Activated naive CD4-positive, alpha-beta T cell treated with anti-CD3 and anti-CD28 coated beads, Interleukin-2, amount 50 U/mL, for 72 hours (primary cell): ENCODE data around the gene CHRNA5. TPM values are rescaled to one million over a fixed set of nuclear protein-coding genes. Genes with fewer than 3 reads are reported as not detected.
A peak's percentile ranks its signal among the peaks of the same experiment; 100 is the strongest.
"Not testable (repeated sequence)": the region's sequence is repeated elsewhere in the genome, so short reads cannot be mapped to it uniquely, and the experiment has no call there.

ENCODE experiments used
- ATAC-seq, 2 donors: fragments of 150-1000 bp; cut with Tn5 transposase; 2 replicates each; pipeline ENCODE4 v1.10.0; 2021; ENCODE audit warnings: mild to moderate bottlenecking in 2 of 2, moderate library complexity in 2 of 2
- DNase-seq, 2 donors: peaks; one replicate each; pipeline ENCODE4 v3.0.0; 2021 to 2022; ENCODE audit warnings: low spot score in 2 of 2
- H3K27ac Mint-ChIP-seq, 2 donors: one replicate each; pipeline ENCODE4 v1.8.0; 2022; ENCODE audit warnings: mild to moderate bottlenecking in 2 of 2, mixed read lengths in 2 of 2
- H3K36me3 Mint-ChIP-seq, 2 donors: one replicate each; pipeline ENCODE4 v1.8.0; 2022; ENCODE audit warnings: mixed read lengths in 2 of 2
- H3K9me3 Mint-ChIP-seq, 2 donors: one replicate each; pipeline ENCODE4 v1.8.0; 2022; ENCODE audit warnings: mixed read lengths in 2 of 2
- total RNA-seq, 2 donors: library from RNA; stranded (reverse); gene quantifications; one replicate each; pipeline ENCODE4 v1.2.3, GENCODE V29; 2022

CHRNA5 gene
- total RNA-seq, 2 donors from 2014 or later, result 4.6 to 5.7 TPM

- Mint-ChIP-seq H3K9me3 (no peaks in the 10 kb centered on the region), H3K27ac (no peak overlapping the region), H3K36me3 (peaks cover 0 to 5% of the 10 kb centered on the region in 2 donors)
- no peak for DNase-seq
- no peak for ATAC-seq
Measured at GRCh38 chr15:78605680-78606079, 40.4 kb downstream of the CHRNA5 start.

- not testable (repeated sequence) for H3K36me3 Mint-ChIP-seq, ATAC-seq, H3K9me3 Mint-ChIP-seq, H3K27ac Mint-ChIP-seq, DNase-seq
Measured at GRCh38 chr15:78609551-78609950, 44.2 kb downstream of the CHRNA5 start.

GRCh38 chr15:78614021-78614420 is 48.7 kb downstream of the CHRNA5 start:
- Mint-ChIP-seq H3K9me3 (no peaks in the 10 kb centered on the region), H3K36me3 (no peaks in the 10 kb centered on the region), H3K27ac (no peak overlapping the region)
- ATAC-seq (no peak), DNase-seq (no peak)

- DNase-seq (no peak), ATAC-seq (no peak)
- Mint-ChIP-seq H3K27ac (no peak overlapping the region), H3K36me3 (no peaks in the 10 kb centered on the region), H3K9me3 (no peaks in the 10 kb centered on the region)
Measured at GRCh38 chr15:78615151-78615589, 49.9 kb downstream of the CHRNA5 start.

GRCh38 chr15:78616506-78616905 is 51.2 kb downstream of the CHRNA5 start:
- Mint-ChIP-seq H3K27ac (peak overlapping the region in 1 of 2 donors; percentile 41), H3K36me3 (no peaks in the 10 kb centered on the region), H3K9me3 (no peaks in the 10 kb centered on the region)
- ATAC-seq (no peak), DNase-seq (no peak)

GRCh38 chr15:78617076-78617475 is 51.8 kb downstream of the CHRNA5 start:
- ATAC-seq, result no peak
- Mint-ChIP-seq H3K36me3 (no peaks in the 10 kb centered on the region), H3K9me3 (no peaks in the 10 kb centered on the region), H3K27ac (peak overlapping the region in 1 of 2 donors; percentile 41)
- DNase-seq, result no peak

GRCh38 chr15:78617516-78617915 is 52.2 kb downstream of the CHRNA5 start:
- Mint-ChIP-seq H3K9me3 (no peaks in the 10 kb centered on the region), H3K36me3 (no peaks in the 10 kb centered on the region), H3K27ac (peak overlapping the region in 1 of 2 donors; percentile 41)
- DNase-seq (no peak), ATAC-seq (no peak)

GRCh38 chr15:78618064-78618463 is 52.7 kb downstream of the CHRNA5 start:
- H3K27ac Mint-ChIP-seq, result no peak overlapping the region
- H3K9me3 Mint-ChIP-seq, result no peaks in the 10 kb centered on the region
- DNase-seq (no peak), ATAC-seq (no peak)
- no peaks in the 10 kb centered on the region for H3K36me3 Mint-ChIP-seq

- Mint-ChIP-seq H3K9me3 (no peaks in the 10 kb centered on the region), H3K36me3 (no peaks in the 10 kb centered on the region), H3K27ac (no peak overlapping the region)
- DNase-seq (peak in 1 of 2 donors; percentile 93), ATAC-seq (peak; percentile 66 to 71)
Measured at GRCh38 chr15:78618490-78618934, 53.2 kb downstream of the CHRNA5 start.

- DNase-seq (no peak), ATAC-seq (no peak)
- Mint-ChIP-seq H3K9me3 (no peaks in the 10 kb centered on the region), H3K27ac (no peak overlapping the region), H3K36me3 (no peaks in the 10 kb centered on the region)
Measured at GRCh38 chr15:78619022-78619950, 54.0 kb downstream of the CHRNA5 start.

- H3K36me3 Mint-ChIP-seq, result no peaks in the 10 kb centered on the region
- H3K27ac Mint-ChIP-seq, result no peak overlapping the region
- ATAC-seq (peak in 1 of 2 donors; percentile 43), DNase-seq (no peak)
- H3K9me3 Mint-ChIP-seq, result no peaks in the 10 kb centered on the region
Measured at GRCh38 chr15:78620021-78620526, 54.8 kb downstream of the CHRNA5 start.

GRCh38 chr15:78620527-78621421 is 55.5 kb downstream of the CHRNA5 start, which contains the start of gene CHRNA3:
TSS of gene CHRNA3 (minus strand) at chr15:78620996. CDS start at chr15:78620794, 202 bp downstream.
- no peak for DNase-seq
- Mint-ChIP-seq H3K27ac (no peak within 1 kb of the TSS), H3K36me3 (no peaks in the 10 kb centered on the region), H3K9me3 (no peaks in the 10 kb centered on the region)
- peak in 1 of 2 donors; percentile 31 for ATAC-seq

- no peak overlapping the region for H3K27ac Mint-ChIP-seq
- no peaks in the 10 kb centered on the region for H3K9me3 Mint-ChIP-seq
- no peaks in the 10 kb centered on the region for H3K36me3 Mint-ChIP-seq
- DNase-seq, result no peak
- no peak for ATAC-seq
Measured at GRCh38 chr15:78621810-78622402, 56.6 kb downstream of the CHRNA5 start.

- H3K36me3 Mint-ChIP-seq, result no peaks in the 10 kb centered on the region
- ATAC-seq (no peak), DNase-seq (no peak)
Measured at GRCh38 chr15:78623786-78624497, 58.6 kb downstream of the CHRNA5 start.

GRCh38 chr15:78624651-78625590 is 59.6 kb downstream of the CHRNA5 start:
- Mint-ChIP-seq H3K27ac (no peak overlapping the region), H3K9me3 (no peaks in the 10 kb centered on the region), H3K36me3 (no peaks in the 10 kb centered on the region)
- no peak for ATAC-seq
- DNase-seq, result no peak

More at GRCh38 chr15:78623786-78624497, 58.6 kb downstream of the CHRNA5 start:
- H3K9me3 Mint-ChIP-seq, result no peaks in the 10 kb centered on the region
- H3K27ac Mint-ChIP-seq, result no peak overlapping the region
